Fibroblast of lung (primary cell): ENCODE measurements around the gene SGMS2.

Experiments
- EZH2 ChIP-seq: IDR thresholded peaks from 2 replicates; pipeline ENCODE4 v1.5.1; 2012; ENCODE audit warnings: low read length, control low read depth, mild to moderate bottlenecking; ENCODE audit errors: missing control alignments
- TF ChIP-seq, protein P1 (sequence below), 2 donors: IDR thresholded peaks in 1 of 2; conservative IDR thresholded peaks in 1 of 2; 1 replicate in 1 of 2; 2 replicates in 1 of 2; pipeline ENCODE4 v1.5.1; 2011 to 2012; ENCODE audit warnings: low read length in 2 of 2, control low read depth in 1 of 2, inconsistent platforms in 1 of 2, low read depth in 1 of 2, mild to moderate bottlenecking in 1 of 2

DNA sequence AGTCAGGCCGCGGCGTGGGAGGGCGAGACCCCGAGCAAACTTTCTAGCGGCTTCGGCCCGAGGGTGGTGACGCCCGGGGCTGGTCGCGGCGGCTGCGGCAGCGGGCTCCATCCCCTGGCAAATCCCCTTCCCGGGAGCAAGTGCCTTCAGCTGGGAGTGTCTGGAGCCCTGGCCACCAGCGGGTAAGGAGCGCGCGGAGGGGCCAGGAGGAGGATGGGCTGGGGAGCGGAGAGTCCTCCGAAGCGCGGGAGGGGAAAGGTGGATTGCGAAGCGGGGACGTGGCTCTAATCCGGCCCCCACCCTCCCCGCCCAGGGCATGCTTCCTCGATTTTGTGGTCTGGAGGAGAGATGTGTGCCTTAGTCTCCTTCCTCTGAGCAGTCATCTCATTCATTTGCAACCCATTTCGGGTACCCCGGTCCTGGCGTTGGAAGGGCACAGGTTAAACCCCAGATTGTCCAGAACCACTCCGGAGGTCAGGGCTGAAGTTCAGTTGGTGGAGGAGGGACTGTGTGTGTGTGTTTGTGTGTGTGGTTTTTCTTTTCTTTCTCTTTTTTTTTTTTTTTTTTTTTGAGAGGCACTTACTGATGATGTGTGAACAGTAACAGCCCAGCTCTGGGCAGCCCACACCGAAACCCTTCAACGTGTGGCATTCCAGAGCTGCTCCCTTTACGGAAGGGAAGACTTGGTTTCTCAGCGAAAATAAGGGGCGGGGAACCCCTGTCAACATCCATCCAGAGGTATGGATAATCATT, 516 bp downstream of the SGMS2 start:
- TF ChIP-seq, protein P1, sequence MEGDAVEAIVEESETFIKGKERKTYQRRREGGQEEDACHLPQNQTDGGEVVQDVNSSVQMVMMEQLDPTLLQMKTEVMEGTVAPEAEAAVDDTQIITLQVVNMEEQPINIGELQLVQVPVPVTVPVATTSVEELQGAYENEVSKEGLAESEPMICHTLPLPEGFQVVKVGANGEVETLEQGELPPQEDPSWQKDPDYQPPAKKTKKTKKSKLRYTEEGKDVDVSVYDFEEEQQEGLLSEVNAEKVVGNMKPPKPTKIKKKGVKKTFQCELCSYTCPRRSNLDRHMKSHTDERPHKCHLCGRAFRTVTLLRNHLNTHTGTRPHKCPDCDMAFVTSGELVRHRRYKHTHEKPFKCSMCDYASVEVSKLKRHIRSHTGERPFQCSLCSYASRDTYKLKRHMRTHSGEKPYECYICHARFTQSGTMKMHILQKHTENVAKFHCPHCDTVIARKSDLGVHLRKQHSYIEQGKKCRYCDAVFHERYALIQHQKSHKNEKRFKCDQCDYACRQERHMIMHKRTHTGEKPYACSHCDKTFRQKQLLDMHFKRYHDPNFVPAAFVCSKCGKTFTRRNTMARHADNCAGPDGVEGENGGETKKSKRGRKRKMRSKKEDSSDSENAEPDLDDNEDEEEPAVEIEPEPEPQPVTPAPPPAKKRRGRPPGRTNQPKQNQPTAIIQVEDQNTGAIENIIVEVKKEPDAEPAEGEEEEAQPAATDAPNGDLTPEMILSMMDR (conservative IDR thresholded peaks at IDR 0.05 in 1 of 2, IDR thresholded peaks at IDR 0.05 in 1 of 2; ENCODE audit: low read depth in 1 of 2, low read length in 2 of 2) = no peak
- TF ChIP-seq EZH2 = no peak
